LHCN-M2 (cell line): ENCODE data around the gene GDF15. TPM values are rescaled to one million over a fixed set of nuclear protein-coding genes. Genes with fewer than 3 reads are reported as not detected.

Experiments used
- DNase-seq: peaks from one replicate; pipeline ENCODE4 v3.0.0-alpha.2; 2012; ENCODE audit warnings: low read depth
- total RNA-seq: library from RNA; depleted of rRNA; stranded (reverse); fragments of >200 nt; gene quantifications from 2 replicates; pipeline ENCODE4 v1.2.3, GENCODE V29; 2014

GDF15 gene
- total RNA-seq, 1 experiment from 2014 or later, result 147 TPM

DNA sequence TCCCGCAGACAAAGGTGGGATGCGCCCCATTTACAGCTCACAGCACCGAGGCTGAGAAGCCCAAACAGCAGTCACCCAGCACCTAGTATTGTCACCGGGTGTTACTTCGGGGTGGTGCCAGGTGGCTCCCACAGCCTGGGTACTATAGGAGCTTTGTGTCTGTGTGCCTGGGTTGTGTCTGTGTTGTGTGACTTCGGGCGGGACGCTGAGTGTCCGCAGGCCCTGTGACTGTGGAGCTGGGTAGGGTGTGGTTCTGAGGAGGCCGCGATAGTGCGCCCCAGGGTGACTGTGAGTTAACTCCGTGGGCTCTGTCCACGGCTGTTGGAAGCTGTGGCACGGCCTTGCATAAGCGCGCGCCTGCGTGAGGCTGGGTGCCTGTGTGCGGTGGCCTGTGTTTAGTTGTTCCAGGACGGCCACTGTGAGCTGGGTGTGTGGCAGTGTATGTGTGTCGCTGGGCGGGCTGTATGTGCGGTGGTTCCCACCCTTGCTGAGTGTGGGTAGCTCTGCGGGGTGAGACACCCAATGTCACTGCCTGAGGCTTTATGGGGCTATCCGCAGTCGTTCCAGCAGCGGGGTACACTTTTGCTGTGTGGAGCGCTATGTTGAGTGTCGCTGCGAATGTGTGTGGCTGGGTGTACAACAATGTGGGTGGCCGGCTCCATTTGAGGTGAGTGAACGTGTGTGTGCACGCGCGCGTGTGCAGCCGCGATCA, 32.7 kb downstream of the GDF15 start:
- DNase-seq, result no peak

DNA sequence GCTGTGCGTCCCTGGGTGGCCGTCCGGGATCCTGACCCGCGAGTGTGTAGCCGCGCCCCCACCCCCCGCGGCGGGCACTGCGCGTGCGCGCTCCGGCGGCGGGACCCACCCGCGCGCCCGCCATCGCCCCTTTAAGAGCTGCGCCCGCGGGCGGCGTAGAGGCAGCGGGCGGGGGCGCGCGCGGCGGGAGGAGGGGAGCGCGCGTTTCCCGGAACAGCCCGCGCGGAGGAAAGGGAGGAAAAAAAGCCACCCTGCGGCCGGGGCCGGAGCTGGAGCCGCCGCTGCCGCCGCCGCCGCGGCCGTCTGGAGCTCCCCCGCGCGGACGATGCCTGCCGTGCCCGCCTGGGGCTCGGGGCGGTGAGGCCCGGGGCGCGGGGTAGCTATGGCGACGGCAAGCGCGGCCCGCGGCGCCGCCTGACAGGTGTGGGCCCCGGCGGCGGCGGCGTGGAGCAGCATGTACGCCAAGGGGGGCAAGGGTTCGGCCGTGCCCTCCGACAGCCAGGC, 33.3 kb downstream of the GDF15 start, which contains the start of gene SSBP4:
Gene SSBP4, plus strand, starts transcription at position 204 of the 504 bp plus-strand sequence. Its CDS starts 251 bp downstream, at position 455.
- peak; percentile 78 for DNase-seq

DNA sequence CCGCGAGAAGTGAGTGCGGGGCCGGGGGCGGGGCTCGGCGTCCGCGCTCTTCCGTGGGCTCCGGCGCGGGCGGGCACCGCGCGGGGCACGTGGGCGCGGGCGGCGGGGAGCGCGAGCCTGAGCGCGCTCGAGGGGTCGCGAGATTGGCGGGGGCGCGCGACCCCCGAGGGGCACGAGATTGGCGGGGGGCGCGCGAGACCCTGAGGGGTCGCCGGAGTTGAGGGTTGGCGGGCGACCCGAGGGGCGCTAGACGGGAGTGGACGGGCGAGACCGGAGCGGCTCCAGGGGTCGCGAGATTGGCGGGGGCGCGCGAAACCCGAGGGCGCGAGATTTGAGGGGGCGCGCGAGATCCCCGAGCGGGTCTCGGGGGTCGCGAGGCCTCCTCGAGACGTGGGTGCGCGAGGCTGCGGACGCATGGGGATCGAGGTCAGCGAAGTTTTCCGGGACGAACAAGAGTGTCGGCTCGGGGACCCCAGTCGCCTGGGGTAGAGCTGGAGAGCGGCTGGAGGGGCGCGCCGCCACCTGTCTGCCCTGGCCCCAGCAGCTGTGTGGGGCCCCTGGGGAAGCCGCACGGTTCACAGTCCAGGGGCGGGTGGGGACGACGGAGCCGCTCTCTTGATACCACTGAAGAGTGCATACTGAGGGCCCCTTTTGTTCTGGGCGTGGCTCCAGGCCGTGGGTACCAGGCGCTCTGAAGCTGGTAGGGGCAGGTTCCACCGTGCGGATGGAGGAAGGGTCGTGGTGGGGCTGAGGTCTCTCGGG, 33.9 kb downstream of the GDF15 start:
- DNase-seq, result no peak

DNA sequence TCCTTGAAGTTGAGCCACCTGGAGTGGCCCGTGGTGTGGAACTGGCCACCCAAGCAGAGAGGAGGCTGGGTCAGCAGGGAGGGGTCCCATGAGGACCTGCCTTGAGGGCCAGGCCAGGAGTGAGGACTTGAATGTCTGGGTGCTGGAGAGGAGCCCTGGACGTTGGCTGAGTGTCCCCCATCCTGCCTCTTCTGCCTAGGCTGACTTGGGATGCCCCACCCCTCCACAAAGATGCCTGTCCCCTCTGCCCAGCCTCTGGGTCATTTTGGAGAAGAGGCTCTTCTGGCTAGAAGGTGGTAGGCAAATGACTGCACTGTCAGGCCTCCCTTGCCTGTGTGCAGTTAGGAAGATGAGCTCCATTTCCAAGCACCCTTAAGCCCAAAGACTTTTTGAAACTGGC, 35.0 kb downstream of the GDF15 start:
- no peak for DNase-seq

DNA sequence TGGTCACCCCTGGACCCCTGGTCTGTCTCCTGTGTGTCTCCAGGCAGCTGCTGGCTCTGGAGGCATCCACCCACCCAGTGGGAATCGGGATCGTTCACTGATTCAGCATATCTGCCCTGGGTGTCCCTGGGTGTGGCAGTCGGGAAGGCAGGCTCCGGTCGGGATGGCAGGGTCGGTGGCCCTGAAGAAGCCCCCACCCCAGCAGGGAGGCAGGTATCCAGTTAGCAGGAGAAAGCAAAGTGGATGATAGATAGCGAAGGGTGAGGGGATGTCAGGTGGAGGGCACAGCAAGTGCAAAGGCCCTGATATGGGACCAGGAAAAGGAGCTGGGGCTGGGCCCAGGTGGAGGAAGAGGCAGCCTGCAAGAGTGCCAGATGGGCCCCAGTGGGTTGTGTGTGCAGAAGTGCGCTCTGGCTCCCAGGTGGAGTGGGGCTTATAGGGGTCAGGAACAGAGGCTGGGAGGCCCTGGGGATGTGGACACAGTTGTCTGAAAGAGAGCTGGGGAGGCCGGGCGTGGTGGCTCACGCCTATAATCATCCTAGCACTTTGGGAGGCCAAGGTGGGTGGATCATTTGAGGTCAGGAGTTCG, 35.5 kb downstream of the GDF15 start:
- no peak for DNase-seq

DNA sequence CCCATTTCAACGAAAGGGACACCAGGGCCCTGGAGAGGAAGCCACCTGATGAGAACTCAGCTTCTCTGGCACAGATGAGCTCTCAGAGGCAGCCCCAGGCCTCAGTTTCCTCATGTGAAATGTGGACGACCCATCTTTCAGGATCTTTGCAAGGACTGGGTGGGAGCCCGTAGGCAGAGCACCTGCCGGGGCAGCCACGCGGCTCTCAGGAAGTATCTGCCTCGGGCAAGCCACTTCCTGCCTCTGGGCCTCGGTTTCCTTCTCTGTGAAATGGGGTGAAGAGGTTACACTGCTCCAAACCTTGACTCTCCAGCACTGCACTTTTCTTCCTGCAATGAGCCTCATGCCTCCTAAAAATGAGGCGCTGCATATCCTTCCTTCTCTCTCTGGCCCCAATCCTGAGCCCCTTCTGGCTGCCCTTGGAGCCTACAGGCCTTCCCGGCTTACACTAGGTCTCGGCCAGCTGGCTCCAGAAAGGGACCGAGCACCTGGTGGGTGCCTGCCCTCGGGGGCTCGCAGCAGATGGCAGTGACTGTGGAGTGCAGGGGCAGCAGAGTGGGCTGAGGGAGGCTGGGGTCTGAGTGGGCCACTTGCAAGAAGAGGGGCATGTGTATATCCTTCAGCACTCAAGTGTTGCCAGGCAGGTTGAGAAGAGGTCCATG, 36.7 kb downstream of the GDF15 start:
- no peak for DNase-seq

DNA sequence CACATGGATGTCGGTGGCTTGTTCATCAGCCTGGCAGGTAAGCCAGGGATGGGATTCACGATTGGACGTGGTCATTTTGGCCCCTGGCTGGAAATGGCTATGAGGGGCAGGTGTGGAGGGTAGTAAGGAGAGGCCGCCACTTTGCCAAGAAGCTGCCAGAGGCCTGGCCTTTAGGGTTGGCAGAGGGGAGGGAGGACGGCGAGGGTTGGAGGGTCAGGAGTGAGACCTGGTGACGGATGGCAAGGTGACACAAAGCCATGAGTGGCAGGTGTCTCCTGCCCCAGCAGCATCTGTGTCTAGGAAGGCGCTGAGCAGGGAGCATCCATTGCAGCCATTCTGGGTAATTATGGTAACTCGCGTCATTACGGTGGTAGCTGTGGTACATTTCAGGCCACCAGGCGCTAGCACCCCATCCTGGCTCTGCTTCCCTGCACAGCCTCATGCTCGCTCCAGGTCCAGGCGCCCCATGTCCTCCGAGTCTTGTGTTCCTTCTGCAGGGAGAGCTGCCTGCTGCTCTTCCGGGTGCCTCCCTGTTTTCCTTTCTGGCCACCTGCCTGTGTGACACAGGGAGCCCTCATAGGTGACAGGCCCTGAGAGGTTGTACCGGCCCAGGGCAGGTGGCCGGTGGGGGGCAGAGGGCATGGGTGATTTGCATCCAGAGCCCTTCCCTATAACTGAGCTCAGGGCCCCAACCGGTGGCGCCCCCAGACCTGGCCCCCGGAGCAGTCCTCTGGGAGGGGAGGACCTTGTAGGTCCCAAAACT, 37.5 kb downstream of the GDF15 start:
- no peak for DNase-seq

DNA sequence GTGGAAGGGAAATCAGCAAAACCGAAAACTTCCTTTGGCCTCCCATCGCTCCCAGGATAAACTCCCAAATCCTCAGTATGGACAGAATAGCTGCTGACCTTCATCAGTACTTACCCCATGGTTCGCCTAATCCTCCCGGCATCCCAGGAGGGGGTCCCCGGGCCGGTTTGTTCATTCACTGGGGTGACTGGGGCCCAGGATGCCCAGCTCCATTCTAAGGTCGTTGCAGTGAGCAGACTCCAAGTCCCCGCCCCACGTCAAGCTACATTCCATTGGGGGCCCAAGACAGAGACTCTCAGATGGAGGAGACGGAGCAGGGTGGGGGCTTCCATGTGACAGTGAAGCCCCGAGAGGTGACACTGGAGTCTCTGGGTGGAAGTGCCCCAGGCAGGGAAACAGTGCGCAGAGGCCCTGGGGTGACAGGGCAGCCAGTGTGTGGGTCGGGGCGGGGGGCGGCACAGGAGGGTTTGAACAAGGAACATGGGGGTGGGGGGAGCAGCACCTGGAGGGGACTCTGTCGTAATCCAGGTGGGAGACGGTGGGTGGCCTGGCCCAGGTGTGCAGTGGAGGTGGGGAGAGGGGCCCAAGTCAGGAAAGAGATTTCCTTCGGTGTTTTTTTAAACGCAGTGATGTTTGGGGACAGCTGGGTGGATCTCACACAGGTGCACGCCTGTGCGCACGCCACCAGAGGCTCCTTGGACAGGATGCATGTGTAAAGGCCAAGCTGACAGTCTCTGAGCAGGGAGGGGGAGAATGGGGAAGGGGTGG, 38.3 kb downstream of the GDF15 start:
- DNase-seq, result no peak

DNA sequence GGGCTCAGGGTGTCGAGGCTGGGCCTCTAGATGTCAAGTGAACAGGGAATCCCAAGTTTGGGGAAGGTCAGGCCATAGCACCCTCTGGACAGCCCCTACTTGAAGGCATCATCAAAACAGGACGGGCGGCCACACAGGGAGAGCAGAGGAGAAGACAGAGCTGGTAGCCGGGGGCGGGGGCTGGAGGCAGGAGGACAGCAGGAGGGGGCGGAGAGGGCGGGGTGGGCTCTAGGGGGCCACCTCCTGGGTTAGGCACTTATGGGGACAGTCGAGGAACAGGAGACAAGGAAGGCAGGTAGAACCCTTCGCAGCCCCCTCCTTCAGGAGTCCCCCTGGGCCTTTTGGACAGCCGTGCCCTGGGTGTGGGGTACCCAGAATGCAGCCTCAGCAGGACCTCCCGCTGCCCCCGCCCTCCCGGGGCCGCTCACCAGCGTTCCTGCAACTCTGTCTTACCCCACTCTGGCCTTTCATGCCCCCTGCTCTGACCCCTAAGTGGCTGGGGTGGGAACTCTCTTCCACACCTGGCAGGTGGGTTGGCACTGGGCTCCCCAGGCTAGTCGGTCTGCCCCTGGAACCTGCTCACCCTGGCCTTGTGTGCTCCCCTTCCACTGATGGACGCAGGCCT, 39.0 kb downstream of the GDF15 start:
- DNase-seq, result no peak

DNA sequence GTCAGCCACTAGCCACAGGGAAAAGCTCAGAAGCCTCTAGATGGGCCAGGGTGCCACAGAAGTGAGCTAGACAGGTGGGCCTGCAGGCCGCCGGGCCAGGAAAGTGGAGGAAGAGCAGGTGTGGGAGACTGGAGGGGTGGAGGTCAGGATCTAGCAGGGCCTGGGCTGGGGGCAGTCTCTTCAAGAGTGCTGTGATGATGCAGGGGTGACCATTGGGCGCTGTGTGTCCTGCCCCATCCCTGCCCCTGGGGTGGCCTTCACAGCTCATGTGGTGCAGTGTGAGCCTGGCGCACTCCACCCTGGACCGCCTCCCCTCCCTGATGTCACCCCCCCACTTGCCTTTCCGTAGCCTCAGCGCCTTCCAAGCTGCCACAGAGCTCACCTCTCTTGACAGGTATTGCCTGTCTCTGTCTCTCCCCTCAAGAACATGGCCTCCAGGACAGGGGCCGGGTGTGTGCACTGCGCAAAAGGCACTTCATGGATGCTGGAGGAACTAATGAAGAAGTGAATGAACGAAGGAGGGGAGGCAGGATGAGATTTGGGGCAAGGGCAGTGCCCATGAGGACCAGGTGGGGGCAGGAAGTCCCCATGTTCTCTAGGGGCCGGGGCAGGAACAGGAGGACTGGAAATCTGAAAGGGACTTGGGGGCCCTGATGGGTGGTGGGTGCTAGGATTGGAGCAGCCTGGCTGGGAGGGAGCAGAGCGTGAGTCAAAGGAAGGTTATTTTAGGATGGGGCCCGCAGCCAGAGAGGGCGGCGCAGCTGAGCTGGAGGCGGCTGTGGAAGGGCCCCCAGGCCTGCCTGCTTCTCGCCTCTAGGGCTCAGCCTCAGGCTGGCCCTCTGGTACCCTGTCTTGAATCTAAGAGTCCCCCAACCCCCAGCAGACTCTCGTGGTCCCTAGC, 39.8 kb downstream of the GDF15 start:
- peak; percentile 44 for DNase-seq

DNA sequence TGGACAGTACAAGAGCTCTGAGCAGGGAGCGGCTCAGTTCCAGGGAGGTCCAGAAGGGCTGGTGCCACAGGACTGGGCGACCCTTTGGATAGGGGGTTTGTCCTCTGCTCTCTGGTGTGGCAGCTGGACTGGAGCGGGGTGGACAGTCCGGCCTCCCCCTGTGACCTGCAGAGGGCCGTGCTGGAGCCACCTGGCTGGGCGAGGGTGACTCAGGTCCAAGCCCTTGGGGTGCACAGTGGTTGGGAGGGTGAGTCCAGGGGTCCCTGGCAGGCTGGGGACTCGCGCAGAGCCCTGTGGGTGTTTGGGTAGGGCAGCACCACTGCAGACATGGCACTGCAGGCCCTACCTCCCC, 40.4 kb downstream of the GDF15 start:
- no peak for DNase-seq

DNA sequence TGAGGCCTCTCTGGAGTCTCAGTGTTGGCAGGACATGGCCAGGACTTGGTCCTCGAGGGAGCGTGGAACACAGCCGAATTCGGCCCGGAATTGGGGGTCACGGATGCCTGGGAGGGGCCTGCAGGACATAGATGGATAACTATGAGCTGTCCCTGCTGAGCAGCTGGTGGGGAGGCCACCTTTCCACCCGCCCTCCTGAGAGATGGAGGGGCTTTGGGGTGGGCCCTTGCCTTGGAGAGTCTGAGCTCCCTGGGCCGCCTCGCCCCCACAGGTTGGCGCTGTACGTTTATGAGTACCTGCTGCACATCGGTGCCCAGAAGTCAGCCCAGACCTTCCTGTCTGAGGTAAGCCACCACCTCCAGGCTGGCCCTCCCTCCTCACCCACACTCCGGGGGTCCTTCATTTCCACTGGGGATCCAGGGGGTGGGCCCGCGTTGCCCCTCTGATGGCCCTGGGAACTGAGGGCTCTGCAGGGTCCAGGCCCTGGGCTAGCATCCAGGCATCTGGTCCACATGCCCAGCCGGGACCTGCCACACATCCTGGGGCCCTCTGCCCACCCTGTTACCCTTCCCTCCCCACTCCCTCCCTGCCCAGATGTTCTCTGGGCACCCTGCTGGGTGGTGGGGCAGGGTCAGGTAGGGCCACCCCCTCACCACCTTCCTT, 41.3 kb downstream of the GDF15 start:
- no peak for DNase-seq

DNA sequence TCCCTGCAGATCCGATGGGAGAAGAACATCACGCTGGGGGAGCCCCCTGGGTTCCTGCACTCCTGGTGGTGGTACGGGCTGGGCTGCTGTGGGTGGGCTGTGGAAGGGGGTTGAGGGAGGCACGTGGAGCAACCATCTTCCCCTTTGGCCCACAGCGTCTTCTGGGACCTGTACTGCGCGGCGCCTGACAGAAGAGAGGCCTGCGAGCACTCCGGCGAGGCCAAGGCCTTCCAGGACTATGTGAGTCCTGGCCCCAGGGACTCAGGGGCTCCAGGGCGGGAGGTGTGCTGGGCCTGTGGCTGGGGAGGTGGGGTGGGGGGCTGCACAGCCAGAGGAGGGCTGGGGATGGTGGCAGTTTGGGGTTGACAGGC, 41.8 kb downstream of the GDF15 start:
- no peak for DNase-seq

DNA sequence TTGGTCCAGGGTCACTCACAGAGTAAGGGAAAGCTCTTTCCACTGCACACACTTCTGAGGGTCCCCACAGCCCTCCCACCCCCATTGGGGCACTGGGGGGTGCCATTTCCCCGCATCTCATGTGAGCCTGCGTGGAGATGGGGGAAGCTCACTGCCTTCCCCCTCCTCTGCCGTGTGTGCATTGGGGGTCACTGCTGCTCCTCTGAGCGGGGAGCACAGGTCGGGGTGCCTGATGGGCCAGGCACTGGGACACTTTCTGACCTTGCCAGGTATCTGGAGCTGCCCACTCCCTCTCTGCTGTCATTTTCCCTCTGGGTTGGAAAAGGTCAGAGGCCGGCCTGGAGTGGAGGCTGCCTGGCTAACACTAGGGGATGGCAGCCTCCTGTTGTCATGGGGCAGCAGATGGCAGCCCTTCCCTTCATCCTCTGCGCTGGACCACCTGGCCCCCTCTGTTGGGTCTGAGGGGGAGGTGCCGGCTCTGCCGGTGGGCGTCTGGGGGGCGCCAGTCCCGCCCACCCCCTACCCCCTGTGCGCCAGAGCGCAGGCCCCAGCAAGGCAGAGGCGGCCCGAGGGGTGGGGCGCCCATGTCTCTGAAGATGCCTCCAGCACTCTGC, 42.3 kb downstream of the GDF15 start:
- no peak for DNase-seq

DNA sequence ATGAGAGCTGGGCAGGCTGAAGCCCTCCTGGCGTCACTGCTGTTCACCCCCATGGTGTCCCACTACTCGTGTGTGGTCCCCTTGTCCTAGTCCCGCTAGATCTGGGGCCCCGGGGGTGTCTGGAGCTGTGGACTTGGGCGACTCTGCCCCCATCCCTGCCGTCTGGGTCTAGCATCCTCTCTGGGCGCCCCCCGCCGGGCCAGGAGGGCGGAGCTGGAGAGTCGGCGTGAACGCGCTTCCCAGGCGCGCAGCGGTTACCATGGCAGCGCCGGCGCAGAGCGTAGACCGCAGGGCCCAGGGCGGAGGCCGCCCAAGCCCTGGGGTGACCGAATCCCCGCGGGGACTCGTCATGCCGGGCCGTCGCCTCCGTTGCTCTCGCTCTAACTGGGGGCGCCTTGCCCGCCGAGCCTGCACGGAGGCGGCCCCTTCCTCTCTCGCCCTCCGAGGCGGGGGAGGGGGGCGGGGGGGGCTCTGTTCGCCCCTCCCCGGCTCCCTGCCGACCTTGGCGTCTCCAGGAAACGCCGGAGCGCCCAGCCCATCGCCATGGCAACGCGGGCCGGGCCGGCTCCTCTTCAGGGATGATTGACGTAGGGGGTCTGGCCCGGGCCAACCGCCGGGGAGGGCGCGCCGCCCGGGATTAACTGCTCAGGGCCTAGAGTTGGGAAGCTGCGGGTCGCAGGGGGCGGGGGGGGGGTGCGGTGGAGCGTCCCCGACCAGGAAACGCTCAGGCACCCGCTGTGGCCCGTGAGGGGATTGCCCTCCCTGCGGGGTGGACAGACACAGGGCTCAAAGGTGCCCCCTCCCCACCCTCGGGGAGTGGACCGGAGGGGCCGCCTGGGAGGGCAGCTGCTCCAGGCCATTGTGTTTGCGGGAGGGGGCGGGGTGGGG, 43.1 kb downstream of the GDF15 start:
- DNase-seq, result peak; percentile 61

DNA sequence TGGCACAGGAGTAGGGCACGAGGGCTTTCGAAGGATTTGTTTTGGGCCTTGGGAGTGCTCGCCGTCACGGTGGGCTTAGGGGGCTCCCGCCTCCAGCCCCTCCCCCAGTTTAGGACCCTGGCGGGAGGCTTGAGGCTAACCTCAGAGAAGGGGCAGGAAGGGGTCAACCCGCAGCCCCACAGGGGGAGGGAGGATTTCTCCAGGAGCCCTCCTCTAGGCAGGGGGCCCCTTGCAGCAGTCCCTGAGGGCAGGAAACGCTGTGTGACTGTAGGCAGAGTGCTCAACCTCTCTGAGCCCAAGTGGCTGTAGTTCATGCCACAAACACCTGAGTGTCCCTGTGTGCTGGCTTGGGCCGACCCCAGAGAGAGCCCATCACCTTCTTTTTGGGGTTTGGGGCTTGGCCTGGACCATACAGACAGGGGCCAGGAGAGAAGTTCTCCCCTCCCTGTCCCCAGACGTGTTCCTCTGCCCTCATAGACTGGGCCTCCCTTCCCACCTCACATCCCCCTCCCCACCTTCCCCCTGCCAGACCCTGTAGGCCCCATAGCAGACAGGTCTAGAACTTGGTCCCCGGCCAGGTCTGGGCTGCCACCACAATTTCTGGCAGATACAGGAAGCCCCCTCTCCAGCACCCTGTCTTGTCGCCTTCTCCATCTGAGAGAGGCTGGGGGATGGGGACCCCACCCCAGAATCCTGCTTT, 43.9 kb downstream of the GDF15 start:
- no peak for DNase-seq
